Left cardiac atrium (tissue), 4 donors: ENCODE results near the gene HOXD12. TPM values are rescaled to one million over a fixed set of nuclear protein-coding genes. Genes with fewer than 3 reads are reported as not detected.
A peak's percentile ranks its signal among the peaks of the same experiment; 100 is the strongest.

Experiments used
- ATAC-seq, 2 donors: fragments of 200-7000 bp; cut with Tn5 transposase; one replicate each; pipeline ENCODE4 v1.9.1; 2020; ENCODE audit warnings: mild to moderate bottlenecking in 2 of 2, moderate library complexity in 2 of 2
- DNase-seq: peaks from one replicate; pipeline ENCODE4 v3.0.0-alpha.2; 2020
- intact Hi-C, 2 donors: fragments of 100-400 bp; cut with DNase I; formaldehyde crosslinking; loops; one replicate each; pipeline versions ENCODE4 v1.14.1 to v1.15.1; 2022 to 2023
- total RNA-seq, 2 donors: library from RNA; stranded (reverse); fragmentation: NEBNext Ultra II Directional; extraction: Animal tissue kit (Norgen Biotek cat#: 25700); gene quantifications; one replicate each; pipeline ENCODE4 v1.2.1, GENCODE V29; 2021
- donor health status: DM: no; HTN: yes; CAD: no.
- donor health status: DM: no; HTN: yes; CAD: no; lungs with severe emphysema.
- donor health status: DM: yes; HTN: yes; CAD: no.
- donor health status: Dilated cardiomyopathy.

HOXD12 gene
- total RNA-seq, 2 donors from 2014 or later, result not detected

DNA sequence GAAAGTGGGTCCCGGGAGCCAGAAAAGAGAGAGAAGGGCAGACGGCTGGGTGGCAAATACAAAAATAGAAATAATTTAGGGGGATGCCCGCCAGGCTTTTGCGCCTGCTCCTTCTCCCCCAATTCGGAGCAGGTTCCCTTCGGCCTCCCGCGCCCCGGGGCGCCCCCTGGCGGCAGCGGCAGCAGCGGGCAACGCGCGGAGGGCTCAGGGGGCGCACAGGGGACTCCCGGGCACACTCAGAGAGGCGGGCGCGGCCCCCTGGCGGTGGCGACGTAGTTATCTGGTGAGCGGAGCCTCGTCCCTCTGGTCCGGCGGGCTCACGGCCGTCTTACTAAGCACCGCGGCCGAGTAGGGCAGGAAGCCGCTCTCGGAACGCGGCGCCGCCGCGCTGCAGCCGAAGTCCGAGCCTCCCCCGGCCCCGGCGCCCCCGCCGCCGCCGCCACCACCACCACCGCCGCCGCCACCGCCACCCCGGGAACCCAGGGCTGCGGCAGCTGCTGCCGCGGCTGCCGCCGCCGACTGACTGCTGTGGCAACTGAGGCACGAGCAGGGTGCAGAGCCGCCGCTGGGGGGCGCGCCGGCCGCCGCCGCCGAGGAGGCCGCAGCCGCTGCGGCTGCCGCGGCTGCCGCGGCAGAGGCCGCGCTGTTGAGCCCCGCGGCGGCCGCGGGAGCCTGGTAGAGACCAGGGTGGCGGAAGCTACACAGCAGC, 19.6 kb upstream of the HOXD12 start:
- peak; percentile 65 to 72 for ATAC-seq
- no peak for DNase-seq
- intact Hi-C loops, result loop anchor here in 1 of 2 donors (10.0 kb wide), 1 partner anchor 715 kb away; no protein-coding TSS in a partner anchor

DNA sequence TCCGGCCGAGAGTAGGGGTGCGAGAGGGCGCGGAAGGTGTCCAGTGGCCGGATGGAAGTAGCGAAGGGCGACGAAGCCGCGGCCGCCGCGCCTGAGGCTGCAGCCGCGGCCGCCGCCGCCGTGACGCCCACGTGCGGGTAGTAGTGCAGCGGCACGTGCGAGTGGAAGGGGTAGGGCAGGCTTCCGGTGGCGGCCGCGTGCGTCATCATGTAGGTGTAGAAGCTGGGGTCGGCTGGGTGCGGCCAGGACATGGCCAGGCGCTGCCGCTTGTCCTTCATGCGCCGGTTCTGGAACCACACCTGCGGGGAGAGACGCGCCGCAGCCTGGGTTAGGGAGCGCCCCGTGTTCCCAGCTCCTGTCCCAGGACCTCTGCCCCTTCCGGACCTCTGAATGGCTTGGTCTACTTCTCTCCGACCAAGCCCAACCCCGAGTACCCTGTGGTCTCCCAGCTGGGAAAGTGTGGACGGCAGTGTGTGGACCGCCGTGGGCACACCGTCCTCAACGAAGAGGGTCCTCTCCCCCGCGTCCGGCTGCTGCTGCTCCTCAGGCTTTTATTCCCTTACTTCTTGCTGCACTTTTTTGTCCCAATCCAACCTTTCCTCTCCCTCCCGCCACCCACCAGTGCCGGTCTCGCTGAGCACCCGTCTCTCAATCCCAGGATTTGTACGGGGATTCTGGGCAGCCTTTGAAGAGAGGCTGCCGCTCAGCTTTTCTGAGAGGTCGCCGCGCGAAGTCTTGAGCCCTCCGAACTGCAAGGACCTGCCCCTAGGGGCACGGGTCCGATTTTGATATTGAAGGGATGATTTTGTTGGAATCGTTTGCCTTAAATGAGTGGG, 18.8 kb upstream of the HOXD12 start:
- intact Hi-C loops, result loop anchor here in 1 of 2 donors (10.0 kb wide), 1 partner anchor 716 kb away; no protein-coding TSS in a partner anchor
- no peak for DNase-seq
- ATAC-seq, result no peak

DNA sequence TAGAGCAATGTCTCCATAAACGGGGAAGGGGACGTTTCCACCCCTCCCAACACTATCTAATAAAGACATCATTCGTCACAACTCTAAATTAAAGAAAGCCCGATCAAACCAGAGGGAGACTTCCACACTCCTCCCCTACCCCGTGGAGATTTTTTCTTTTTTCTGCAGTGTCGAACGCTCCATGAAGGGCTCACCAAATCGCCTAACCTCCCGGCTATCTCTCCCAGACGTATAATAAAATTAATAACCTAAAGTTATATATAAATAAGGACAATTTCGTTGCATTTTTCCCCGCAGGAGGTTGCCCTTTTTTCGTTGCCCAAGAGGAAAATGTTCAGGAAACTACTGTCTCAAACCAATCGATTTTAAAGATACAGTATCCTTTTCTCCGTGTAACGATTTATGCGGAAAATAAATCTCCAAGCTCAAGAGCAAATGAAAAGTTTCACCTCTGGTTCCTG, 18.2 kb upstream of the HOXD12 start:
- intact Hi-C loops, result loop anchor here in 1 of 2 donors (10.0 kb wide), 1 partner anchor 717 kb away; no protein-coding TSS in a partner anchor
- no peak for ATAC-seq
- no peak for DNase-seq

DNA sequence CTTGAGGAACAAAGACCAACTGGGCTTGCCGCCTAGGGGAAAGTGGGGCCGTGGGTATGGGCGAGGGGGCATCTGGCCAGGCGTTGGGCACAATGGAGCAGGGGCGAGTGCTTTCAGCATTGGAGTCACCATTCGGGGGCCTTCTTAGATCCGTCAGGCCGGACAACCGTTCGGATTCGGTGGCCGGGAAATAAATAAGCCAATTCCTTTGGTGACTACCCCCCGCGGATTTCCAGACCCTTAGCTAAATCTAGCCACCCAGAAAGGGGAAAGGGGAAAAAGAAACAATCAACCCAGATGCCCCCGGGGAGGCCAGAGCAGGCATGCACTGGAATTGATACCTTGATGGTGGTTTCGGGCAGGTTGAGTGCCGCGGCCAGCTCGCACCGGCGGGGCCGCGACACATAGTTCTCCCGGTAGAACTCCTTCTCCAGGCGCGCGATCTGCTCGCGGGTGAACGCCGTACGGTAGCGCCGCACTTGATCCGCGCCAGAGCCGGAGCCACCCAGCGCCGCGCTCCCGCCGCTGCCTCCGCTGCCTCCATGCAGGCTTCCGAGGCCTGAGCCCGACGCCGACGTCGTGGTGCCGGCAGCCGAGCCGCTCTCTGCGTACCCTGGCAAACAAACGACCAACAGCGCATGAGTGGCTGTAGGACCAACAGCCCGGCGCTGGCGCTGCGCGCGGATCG, 17.6 kb upstream of the HOXD12 start:
- ATAC-seq, result no peak
- no peak for DNase-seq
- intact Hi-C loops, result loop anchor here in 1 of 2 donors (10.0 kb wide), 1 partner anchor 717 kb away; no protein-coding TSS in a partner anchor

DNA sequence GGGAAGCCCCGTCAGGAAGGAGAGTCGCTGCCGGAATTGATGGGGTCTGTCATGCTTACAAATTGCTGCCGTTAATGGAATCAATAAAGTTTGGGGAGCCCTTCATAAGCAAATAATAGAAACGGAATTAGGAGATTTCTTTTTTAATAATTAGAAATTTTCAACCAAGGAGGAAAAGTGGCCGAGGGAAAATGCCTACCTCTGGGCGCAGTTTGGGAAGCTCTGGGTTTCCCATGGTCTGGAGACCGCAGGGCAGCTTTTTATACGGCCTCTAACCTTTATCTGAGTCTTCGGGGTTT, 17.1 kb upstream of the HOXD12 start:
- ATAC-seq (no peak), DNase-seq (no peak)
- intact Hi-C loops, result loop anchor here in 1 of 2 donors (10.0 kb wide), 1 partner anchor 718 kb away; no protein-coding TSS in a partner anchor

DNA sequence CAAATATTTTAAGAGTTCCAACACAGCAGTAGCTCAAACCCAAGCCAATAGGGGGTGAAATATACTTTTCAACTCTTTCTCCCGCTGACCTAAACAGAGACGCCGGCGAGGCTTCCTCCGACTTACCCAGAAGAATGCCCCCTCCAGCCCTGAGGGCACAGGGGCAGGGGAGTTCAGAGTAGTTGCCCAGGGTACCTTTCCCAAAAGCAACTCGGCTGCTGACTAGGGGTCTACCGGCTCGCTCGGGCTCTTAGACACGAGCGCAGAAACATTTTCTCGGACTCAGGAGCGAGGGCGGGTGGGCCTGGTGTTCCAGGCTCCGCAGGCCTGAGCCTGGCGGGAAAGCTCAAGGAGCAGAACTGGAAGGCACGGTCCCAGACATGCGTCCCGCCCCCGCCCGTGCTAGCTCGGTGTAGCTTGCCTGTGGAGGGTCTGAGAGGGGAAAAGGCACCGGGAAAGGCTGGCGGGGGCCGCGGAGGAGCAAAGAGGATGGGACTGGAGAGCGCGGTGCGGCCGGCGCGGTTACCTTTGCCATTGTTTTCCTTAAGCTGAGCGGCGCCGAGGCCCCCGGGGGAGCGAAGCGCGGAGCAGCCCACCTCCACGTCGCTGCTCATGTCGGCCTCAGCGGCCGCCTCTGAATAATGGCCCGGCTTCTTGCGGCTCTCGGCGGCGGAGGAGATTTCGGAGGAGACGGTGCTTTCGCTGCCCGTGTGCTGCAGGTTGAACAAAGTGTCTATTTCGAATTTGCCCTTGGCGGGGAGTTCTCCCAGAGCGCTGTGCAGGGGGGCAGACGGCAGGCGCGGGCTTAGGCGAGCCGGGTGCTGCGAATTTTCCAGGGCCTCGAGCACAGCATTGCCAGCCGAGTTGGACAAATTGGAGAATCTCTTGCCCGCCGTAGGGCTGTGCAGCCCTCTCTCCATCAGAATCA, 16.5 kb upstream of the HOXD12 start:
- no peak for ATAC-seq
- intact Hi-C loops, result loop anchor here in 1 of 2 donors (10.0 kb wide), 1 partner anchor 718 kb away; no protein-coding TSS in a partner anchor
- no peak for DNase-seq

DNA sequence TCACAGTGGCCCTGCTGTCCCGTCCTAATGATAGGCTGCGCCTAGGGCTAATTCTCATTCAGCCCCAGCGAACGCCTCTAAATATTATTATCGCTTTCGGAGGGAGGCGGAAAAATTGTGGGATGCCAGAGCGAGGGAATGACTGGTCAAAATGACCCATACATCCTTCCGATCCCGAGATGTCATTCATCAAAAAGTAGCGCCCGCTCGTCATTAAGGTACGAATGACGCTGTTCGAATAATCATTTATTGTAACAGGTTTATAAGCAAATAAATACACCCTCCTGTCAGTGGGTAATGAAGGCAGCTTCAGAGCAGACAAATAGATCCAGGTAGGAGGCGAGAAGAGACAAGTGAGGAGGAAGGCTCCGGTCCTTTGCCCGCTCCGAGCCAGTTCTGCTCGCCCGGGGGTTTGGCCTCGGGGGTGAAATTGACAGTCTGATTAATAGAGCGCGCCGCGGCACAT, 15.8 kb upstream of the HOXD12 start, which contains the start of gene EVX2:
Gene EVX2 (minus strand): TSS at position 167 of the 466 bp plus-strand sequence. CDS start 186 bp downstream, outside the sequence.
- no peak for DNase-seq
- intact Hi-C loops, result loop anchor here in 1 of 2 donors (10.0 kb wide), 1 partner anchor 719 kb away; no protein-coding TSS in a partner anchor

DNA sequence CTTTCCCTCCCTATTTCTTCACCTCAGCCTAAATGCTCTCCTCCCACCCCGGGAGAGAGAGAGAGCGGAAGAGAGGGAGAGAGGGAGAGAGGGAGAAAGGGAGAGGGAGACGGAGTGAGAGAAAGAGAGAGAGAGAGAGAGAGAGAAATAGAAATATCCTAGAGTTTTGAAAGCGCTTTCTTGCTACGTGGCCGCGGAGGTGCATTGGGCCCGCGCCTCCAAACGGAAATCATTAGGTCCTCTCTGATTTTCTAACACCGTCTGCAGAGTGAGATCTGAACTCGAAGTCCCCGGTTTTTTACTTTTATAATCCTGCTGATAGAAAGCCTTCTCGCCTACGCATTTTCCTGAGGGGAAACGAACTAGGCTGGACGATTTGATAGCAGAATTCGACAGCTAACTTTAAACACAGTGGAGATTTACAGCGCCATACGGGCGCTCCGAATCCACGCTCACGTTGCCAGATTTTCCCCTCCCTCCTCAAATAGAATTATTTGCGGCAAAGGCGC, 14.9 kb upstream of the HOXD12 start:
- DNase-seq (no peak), ATAC-seq (no peak)
- intact Hi-C loops, result loop anchor here (5.0 to 10.0 kb wide), 4 partner anchors 397 to 720 kb away; no protein-coding TSS in a partner anchor

More for the DNA sequence above, 15.8 kb upstream of the HOXD12 start, which contains the start of gene EVX2:
- no peak for ATAC-seq

DNA sequence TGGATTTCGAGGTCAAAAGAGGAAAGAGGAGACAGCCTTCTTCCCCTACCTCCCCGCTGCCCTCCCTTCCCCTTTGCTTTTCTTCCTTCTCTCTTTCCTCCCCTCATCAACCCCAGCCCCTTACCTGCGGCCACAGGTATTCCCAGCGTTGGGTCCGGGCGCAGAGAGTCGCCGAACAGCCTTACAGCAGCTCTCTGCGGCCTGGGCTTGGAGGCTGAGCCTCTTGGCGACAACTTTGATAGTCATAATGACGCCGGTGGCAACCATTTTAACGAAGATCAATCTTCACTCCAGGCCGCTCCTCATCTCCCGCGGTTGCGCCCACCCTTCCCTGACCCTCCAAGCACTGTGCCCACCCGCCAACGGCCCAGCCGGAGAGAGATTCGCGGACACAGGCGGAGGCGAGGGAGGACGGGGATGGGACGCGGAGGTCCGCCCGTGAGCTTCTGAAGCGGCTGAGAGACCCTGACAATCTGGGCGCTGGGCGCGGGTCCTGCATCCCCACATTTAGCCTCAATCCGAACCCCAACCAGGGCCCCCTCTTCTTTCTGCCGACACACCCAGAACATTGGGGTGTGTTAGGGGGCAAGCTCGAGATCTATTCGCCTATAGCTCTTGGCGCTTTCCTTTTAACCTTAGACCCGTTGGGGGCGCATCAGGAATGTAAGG, 14.3 kb upstream of the HOXD12 start:
- DNase-seq, result no peak
- intact Hi-C loops, result loop anchor here (5.0 to 10.0 kb wide), 4 partner anchors 398 to 720 kb away; no protein-coding TSS in a partner anchor
- no peak for ATAC-seq

DNA sequence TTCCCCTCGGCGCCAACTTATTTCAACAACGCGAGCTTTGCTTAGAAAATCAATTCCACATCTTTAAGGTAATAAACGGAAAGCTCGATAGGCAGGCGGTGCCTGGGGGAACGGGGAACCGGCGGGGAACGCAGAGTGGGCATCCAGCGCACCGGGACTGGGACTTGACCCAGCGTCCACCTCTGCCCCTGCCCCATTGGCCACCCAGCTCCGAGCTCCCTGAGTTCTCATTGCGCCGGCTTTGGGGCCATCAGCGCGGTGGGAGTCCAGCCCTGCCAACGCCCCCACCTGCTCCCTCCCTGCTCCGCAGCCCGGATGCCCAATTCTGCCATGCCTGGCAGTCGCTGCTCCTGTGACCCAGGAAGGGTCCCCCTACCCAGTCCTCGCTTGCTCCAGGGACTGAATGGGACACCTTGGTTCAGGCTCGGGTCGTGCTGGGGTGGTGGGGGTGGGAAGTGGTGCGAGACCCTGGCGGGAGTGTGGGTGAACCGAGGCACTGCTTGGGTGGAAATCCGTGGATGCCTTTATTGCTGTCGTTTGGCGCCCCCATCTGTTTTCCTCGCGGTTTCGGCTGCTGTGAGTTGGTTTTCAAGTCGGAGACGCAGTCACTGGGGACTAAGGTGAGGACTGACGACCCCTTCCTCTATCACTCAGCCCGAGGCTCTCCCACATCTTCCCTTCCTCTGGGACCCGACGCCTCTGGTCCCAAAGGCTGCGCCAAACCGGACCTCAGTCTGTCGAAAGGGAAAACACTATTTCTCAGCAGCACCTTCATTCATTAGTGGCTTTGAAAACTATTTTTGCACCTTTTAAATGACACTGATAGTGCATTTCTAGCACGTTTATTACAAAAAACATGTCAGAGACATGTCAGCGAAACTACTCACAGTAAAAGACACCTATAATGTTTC, 13.5 kb upstream of the HOXD12 start:
- no peak for DNase-seq
- intact Hi-C loops, result loop anchor here (2.0 to 10.0 kb wide), 5 partner anchors 395 to 721 kb away; no protein-coding TSS in a partner anchor
- peak; percentile 19 to 25 for ATAC-seq

DNA sequence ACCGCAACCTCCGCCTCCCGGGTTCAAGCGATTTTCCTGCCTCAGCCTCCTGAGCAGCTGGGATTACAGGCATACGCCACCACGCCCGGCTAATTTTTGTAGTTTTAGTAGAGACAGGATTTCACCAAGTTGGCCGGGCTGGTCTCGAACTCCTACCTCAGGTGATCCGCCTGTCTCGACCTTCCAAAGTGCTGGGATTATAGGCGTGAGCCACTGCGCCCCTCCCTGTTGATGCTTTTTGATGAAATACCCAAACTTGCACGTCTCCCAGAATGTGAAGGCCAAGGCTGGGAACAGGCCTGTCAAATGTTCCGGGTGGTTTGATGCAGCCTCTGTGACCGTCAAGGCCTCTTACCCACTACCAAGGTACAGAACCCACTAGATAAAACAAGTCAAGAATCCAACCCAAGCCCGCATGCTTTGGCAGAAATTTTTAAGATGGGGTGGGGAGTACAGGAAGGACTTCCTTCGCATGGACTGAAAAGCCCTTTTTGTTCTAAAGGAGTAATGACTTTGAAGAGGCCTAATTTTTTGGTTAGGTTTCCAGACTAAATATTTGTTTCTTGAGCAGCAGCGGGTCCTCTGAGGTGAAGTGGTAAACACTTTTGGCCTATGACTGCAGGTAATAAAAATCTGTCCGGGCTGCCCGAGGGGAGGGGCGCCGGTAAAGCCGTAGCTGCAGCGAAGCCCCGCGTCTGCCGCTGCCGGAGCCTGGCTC, 12.1 kb upstream of the HOXD12 start:
- DNase-seq (no peak), ATAC-seq (no peak)
- intact Hi-C loops, result loop anchor here (2.0 to 10.0 kb wide), 5 partner anchors 397 to 723 kb away; no protein-coding TSS in a partner anchor

DNA sequence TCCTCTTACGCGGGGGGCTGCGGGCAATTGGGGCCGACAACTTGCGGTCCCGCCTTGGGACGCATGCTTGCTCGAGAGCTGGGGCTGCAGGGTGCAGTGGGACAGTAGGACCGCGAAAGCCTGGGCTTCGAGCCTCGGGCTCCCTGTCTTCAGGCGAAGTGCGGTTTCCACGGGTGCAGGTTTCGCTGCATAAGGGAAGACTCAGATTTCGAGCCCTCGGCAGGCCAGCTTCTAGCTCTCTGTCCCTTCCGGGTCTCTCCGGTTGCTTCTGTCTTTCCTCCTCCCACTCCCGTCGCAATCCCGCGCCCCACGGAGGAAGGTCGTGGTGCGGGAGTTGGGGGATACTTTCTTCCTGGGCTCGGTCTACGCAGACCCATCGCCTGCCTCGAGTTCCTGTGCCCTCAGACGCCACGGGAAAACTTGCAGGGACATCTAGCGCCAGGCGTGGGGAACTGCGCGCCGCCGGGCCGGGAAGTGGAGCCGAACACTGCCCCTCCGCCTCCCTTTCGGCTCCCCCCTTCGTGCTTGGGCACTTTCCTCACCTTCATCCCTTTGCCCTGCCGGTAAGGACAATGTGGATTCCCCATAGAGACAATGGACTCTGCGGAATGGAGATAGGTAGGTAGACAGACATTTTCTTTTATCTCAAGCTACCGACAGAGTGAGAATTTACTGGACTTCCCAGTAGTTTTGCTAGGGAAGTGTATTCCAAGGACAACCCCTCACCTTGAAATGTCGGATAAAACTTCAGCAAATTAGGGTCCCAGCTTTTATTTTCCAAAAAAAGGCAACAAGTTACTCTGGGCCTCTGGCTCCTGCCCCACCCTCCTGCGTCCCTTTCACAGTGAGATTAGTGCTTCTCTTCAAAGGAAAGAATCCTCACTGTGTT, 11.3 kb upstream of the HOXD12 start:
- ATAC-seq, result peak; percentile 81 to 86

DNA sequence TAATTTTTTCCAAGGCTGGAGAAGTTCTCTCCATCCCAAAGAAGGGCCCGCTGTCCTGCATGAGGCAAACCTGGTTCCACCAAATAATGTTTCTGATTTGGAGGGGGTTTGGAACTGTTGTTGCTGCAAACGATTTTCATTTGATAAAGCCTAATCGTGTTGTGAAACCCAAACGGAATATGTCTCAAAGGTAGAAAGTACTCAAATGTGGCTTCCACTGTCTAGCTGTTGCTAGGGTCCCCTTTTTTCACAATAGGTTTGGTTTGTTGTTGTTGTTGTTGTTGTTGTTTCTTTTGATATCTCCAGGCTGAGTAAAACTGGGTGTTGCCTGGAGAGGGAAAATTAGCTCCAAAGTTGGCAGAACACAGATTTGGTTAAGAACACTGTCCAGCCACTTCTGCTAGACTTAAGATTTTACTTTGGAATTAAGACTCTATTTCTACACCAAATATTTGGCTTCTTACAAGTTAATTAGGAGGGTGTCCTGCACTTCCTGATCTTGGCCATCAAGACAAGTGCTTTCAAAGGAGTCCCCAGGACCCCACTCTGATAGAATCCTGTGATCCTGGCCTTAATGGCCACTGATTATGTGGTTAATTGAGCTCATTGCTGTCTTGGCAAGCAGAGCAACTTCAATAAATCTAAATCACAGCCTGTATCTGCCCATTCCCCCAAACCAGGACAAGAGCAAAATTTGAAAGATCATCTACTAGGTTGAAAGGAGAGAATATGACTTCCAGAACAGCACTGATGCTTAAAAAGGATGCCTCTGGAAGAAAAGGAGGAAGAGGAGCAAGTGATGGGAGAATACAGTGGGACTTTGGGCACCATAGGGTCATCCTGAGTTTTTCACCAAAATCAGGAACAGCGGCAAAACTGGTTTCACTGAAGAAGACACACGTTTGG, 10.4 kb upstream of the HOXD12 start:
- intact Hi-C loops, result loop anchor here (5.0 to 10.0 kb wide), 4 partner anchors 402 to 724 kb away; no protein-coding TSS in a partner anchor
- DNase-seq, result no peak

More for the DNA sequence above, 11.3 kb upstream of the HOXD12 start:
- intact Hi-C loops, result loop anchor here (5.0 to 10.0 kb wide), 4 partner anchors 401 to 723 kb away; no protein-coding TSS in a partner anchor
- peak; percentile 57 for DNase-seq

More for the DNA sequence above, 10.4 kb upstream of the HOXD12 start:
- no peak for ATAC-seq
